SU-DHL-6 (cell line): ENCODE results near the gene ST3GAL3.

ENCODE experiments used
- EZH2phosphoT487 ChIP-seq: fragments of 200-600 bp; sonication (generic), shearing (Covaris generic); conservative IDR thresholded peaks from 2 replicates; pipeline ENCODE4 v1.6.1; 2018; ENCODE audit warnings: mild to moderate bottlenecking, antibody characterized with exemption, low read length, moderate library complexity, mixed read lengths
- TF ChIP-seq, protein P1 (sequence below): fragments of 200-600 bp; sonication (generic); IDR thresholded peaks from one replicate; pipeline ENCODE4 v1.5.1; 2017; ENCODE audit warnings: antibody characterized with exemption, mild to moderate bottlenecking, low read length, moderate library complexity; ENCODE audit not compliant: insufficient read depth, poor library complexity, severe bottlenecking

DNA sequence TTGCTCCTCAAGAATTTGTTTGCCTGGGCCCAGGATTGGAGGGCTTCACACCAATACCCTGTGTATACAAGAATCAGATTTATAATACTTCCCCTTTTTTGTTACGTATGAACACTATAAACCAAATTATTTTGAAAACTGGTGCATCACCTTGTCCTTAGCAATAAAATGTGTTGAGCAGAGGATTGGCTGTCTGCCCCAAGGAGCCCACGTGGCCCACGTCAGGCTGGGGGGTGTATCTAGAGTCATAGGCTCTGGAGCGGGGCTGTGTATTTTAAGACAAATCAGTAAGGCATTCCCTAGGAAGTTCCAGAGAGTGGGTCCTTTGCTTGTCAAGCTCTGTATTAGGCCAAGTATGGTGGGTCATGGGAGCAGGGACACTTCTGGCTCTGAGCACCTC lies 2.0 kb upstream of the ST3GAL3 start:
- TF ChIP-seq, protein P1, sequence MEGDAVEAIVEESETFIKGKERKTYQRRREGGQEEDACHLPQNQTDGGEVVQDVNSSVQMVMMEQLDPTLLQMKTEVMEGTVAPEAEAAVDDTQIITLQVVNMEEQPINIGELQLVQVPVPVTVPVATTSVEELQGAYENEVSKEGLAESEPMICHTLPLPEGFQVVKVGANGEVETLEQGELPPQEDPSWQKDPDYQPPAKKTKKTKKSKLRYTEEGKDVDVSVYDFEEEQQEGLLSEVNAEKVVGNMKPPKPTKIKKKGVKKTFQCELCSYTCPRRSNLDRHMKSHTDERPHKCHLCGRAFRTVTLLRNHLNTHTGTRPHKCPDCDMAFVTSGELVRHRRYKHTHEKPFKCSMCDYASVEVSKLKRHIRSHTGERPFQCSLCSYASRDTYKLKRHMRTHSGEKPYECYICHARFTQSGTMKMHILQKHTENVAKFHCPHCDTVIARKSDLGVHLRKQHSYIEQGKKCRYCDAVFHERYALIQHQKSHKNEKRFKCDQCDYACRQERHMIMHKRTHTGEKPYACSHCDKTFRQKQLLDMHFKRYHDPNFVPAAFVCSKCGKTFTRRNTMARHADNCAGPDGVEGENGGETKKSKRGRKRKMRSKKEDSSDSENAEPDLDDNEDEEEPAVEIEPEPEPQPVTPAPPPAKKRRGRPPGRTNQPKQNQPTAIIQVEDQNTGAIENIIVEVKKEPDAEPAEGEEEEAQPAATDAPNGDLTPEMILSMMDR = no peak
- no peak for TF ChIP-seq EZH2phosphoT487
